SKM-1 (cell line): ENCODE results near the gene ABCA1.
"Not testable (repeated sequence)": the region's sequence is repeated elsewhere in the genome, so short reads cannot be mapped to it uniquely, and the experiment has no call there.

ENCODE experiments used
- DNase-seq: peaks from one replicate; lab custom pipeline; 2025; ENCODE audit not compliant: unreplicated experiment; lab: John Stamatoyannopoulos, UW

ABCA1 gene, protein sequence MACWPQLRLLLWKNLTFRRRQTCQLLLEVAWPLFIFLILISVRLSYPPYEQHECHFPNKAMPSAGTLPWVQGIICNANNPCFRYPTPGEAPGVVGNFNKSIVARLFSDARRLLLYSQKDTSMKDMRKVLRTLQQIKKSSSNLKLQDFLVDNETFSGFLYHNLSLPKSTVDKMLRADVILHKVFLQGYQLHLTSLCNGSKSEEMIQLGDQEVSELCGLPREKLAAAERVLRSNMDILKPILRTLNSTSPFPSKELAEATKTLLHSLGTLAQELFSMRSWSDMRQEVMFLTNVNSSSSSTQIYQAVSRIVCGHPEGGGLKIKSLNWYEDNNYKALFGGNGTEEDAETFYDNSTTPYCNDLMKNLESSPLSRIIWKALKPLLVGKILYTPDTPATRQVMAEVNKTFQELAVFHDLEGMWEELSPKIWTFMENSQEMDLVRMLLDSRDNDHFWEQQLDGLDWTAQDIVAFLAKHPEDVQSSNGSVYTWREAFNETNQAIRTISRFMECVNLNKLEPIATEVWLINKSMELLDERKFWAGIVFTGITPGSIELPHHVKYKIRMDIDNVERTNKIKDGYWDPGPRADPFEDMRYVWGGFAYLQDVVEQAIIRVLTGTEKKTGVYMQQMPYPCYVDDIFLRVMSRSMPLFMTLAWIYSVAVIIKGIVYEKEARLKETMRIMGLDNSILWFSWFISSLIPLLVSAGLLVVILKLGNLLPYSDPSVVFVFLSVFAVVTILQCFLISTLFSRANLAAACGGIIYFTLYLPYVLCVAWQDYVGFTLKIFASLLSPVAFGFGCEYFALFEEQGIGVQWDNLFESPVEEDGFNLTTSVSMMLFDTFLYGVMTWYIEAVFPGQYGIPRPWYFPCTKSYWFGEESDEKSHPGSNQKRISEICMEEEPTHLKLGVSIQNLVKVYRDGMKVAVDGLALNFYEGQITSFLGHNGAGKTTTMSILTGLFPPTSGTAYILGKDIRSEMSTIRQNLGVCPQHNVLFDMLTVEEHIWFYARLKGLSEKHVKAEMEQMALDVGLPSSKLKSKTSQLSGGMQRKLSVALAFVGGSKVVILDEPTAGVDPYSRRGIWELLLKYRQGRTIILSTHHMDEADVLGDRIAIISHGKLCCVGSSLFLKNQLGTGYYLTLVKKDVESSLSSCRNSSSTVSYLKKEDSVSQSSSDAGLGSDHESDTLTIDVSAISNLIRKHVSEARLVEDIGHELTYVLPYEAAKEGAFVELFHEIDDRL (N-terminal part only)

DNA sequence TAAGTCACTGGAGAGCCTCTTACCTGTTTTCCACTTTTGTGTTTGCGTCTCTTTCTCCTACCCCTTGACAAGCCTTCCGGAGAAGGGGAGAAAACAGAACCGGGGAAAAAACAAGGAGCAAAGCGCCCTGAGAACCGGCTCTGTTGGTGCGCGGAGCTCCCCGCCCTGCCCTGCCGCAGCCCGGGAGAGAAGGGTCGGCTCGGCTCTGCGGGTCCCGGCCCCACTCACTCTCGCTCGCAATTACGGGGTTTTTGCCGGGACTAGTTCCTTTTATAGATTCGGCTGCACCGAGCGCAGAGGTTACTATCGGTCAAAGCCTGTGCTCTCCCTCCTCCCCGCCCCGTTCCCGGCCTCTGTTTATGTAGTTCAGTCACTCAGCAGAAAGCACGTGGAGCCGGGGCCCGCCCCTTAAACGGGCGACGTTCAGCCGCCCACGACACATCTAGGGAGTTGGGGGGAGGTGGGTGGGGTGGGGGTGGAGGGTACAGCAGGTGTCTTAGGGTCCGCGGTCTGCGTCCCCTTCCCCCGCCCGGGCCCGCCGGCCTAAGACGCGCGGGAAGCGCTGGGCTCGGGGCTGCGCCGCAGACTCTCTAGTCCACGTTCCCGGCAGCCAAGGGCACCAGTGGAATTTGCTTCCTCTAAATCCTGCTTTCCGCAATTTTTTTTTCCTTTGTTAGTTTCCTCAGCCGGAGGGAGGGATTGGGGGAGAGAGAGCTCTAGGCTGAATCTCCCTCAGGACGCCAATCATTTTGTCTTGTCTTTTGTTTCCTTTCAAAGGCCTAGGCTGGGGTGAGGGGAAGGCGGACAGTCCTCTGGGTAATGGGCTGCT, at the start of gene ABCA1:
ABCA1 (minus strand) TSS at position 244 of the 829 bp plus-strand sequence. CDS start 24,476 bp downstream, outside the sequence.
- peak; percentile 35 for DNase-seq

DNA sequence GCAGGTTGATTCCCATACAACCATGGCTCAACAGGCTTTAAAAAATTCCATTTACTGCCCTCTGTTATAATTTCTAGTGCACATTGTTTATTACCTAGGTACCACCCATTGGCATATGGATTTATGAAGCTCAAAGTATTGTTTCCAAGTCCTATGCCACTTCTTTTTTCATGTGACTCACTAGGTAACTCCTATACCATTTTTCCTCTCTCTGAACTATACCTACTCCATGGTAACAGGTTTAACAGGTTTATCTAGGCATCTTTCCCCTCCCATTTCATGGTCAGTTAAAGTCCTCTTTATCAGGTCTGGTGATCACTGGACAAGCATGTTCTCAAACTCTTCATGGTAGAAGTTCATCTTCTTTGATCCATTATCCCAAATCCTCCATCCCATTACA, 49.6 kb upstream of the ABCA1 start:
- no peak for DNase-seq

DNA sequence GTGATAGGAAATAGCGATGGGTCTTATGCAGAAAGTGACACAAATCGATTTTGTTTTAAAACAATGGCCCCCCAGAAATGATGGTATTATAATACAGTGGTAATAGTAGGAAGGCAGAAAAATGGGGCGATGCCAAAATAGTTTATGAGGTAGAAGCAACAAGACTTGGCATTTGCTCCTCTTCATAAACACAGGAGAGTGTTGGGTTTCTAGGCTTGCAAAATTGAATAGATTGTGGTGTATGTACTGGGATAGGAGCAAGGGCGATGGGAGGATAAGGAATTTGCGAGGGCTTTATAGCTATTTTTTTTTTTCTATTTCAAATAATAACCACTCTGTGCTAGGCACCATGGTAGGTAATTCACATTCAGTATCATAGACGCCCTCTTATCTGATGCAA, 49.2 kb upstream of the ABCA1 start:
- no peak for DNase-seq

DNA sequence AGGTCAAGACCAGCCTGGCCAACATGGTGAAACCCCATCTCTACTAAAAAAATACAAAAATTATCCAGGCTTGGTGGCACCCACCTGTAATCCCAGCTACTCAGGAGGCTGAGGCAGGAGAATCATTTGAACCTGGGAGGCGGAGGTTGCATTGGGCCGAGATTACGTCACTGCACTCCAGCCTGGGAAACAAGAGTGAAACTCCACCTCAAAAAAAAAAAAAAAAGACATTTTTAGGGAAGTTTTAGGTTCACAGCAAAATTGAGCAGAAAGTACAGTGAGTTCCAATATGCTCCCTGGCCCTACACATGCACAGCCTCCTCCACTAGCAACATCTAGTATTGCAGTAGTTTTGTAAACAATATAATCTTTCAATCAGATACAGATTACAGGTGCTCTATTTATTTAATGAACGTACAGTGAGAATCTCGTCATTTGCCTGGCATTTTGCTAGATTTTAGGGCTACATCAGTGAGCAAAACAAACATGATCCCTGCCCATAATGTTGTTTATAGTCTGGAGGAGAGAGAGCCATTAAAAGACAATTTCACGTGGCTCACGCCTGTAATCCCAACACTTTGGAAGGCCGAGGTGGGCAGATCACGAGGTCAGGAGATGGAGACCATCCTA, 48.1 kb upstream of the ABCA1 start:
- DNase-seq, result not testable (repeated sequence)

DNA sequence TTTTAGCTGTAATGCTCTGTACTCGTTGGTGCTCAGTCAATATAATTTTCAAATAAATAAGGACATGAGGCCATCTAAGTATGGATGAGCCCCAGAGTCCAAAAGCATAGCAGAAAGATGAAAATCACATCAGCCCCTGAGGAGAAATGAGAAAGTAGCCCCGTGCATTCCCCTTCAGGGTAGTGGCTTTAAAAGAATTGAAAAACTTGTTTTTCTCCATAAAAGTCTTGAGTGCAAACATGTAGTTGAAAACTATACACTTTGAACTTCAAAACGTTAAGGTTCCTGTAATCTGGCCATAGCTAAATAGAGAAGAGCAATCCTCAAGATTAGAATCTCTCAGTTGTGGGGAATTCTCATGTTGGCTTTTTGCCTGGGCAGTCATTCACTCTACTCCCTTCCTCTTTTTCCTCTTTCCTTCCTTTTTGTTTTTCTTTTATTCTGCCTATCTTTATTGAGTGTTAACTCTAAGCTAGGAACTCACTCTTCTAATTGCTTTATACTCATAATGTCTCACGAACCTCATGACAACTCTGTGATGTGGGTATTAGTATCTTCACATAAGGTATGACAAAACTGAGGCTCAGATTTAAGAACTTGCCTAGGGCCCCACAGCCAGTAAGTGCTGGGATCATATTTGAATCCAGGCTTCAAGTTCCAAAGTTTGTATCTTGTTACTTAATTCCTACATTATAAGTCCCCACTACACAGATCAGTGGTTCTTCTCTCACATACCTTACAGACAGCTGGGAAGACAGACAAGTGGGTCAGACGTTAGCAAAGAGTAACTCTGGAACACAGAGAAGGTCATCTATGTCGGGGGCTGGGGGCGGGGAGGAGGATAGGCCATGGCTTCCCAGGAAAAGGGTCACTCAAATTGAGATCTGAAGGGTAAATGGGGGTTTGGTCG, 46.4 kb upstream of the ABCA1 start:
- DNase-seq, result no peak

DNA sequence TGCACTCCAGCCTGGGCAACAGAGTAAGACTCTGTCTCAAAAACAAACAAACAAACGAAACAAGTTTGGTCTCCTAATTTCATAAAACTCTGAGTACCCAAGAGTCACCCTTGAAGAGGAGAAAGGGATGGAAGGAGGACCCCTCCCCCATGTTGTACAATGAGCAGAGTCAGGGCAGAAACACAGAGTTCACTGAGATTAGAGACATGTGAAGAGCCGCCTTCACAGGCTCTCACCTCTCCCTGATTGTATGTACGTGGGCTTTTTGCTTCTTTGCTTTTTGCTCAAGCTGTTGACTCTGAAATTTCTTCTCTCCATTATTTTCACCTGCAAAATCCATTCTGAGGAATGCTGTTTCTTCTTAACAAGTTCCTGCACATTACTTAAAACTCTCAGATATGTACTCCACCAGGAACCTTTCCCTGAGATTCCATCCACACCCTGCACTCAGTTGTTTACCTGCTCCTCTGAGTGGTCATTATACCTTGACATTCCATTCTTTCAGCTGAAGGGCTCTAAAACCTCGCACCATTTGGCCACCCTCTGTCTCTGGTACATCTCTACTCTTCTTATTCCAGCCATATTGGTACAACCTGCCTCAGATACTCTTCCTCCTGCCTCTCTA, 44.4 kb upstream of the ABCA1 start:
- DNase-seq, result no peak

DNA sequence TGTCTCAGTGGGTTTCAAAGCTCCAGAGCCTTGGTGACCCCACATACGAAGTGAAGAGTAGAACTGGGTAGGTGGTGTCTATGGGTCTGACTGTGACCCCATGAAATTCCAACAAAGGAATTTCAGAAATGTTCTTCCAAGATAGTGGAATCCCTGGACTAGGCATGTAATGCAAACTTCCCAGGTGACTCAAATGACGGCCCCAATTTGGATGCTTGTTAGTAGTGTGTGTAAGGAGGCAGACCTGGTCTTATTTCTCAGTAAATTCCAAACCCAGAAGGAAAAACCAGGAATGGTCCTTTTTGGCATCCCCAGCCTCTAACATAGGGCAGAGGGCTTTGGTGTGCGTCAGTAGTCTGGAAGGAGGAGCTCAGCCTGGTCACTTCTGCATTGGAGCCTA, 43.6 kb upstream of the ABCA1 start:
- DNase-seq, result no peak

DNA sequence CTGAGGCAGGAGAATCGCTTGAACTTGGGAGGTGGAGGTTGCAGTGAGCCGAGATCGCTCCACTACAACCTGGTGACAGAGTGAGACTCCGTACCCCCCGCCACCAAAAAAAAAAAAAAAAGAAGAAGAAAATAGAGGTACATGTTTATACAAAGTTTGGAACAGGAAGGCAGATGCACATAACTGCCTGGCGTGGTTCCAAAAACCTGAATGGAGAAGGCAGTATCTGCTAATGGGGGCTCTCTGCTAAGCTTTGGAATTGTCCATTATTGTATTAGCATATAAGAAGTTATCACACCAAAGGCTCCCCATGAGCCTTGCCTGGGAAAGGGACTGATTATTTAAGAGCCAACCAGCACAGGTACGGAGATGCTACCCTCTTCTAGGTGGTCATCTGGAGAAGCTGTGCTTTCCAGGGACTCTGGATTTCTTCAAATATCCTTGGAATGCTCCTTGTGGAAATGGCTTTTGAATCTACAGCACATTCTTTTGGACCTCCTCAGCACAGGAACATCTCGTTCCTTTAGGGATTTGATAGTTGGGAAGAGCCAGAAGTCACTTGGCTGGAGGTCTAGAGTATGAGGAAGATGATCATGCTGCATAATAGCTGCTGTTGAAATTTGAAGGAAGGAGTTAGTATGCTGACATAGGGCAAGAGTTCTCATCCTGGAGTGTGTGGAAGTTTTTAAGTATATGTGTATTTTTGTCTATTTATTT, 42.5 kb upstream of the ABCA1 start:
- DNase-seq, result no peak

DNA sequence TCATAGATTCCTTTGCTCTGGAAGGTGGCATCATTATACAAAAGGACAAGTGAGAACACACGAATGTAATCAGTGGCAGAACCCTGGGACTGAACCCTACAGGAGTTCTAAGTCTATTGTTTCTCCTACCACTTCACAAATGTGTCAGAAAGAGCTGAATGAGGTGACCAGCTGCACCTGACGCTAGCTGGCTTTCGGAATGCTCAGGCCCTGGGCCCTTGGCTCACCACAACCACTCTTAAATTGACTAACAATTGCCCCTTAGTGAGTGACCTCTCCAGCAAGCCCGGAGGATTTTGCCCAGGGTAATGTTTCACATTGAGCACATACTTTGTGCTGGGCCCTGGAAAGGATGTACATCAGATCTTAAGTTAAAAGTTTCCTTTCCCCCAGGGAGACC, 41.2 kb upstream of the ABCA1 start:
- DNase-seq, result no peak

DNA sequence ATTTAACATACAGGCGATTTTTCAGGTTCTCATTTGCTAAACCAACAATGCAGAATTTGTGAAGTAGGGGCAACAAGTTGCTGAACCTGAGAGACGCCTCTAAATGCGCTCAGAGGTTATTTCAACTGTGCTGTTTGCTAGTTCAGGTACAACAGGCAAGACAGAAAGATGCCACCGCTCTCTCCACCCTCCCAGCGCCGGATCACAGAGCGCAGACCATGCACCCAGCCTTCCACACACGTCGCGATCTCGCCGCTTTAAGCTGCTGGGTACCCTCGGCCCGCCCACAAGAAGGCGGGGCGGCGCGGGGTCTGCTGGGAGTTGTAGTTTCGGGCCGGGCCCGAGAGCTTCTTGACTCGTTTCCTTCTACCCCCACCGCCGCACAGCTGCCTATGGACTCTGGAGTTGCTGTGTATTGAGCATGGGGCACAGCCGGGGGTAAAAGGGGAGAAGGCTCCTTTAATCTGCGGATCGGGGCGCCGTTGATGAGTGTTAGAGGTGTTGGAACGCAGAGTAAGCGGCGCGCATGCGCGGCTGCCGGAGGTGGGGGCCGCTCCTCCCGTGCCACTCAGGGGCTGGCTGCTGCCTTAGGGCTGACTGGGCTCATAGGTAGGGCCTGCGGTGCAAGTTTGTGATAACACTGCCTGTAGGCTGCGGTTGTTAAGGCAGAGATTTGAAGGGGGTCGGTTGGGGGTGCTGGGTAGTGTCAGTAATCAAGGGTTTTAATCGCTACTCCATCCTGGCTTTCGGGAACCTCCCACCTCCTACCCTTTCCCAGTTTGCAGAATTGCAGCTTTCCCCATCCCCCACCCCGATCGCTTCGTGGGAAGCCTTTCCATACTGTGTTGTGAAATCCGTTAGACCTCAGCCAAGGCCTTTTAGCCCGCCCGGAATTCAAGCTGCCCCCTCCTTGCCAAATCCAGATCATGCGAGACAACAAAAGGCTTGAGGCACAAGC, 40.3 kb upstream of the ABCA1 start:
- DNase-seq, result peak; percentile 34

DNA sequence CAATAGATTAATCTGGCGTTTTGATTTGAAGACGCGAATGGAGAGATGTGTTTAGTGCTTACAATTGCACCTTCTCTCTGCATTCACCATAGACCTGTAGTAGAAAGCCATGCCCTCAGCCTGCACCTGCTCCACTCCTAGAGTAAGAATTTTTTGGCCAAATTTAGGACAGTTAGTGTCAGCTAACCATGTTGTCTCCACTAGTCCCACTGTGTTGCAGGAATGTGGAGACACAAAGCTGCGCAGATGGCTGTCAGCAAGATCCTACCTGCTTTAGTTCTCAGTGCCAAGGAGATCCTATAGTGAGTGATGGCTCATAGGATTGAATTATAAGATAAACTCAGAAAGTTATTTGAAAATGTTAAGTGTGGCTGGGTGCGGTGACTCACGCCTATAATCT, 35.1 kb upstream of the ABCA1 start:
- no peak for DNase-seq

DNA sequence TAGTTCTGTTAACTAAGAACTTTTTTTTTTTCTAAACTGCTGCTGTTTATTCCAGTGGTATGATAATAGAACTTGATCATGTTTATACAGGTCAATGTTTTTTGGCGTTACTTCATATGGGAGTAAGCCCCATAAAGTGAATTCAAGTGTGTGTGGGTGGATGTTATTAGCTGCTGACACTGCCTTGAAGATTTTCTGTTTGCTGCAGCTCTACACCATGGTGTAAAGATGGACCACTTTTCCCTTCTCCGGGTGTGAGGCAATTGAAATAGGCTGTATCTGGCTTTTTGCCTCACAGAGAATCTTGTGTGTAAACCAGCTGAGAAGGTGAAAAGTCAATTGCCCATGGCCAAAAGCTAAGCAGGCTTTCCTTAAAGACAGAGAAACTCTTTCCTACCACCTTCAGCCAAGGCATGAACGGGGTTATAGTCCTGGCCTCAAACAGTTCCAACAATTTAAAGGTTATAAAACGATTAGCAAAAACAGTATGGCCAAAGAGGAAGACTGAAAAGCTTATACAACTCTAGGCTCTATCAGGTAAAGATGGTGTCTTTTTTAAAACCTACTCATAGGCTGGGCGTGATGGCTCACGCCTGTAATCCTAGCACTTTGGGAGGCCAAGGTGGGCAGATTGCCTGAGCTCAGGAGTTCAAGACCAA, 33.9 kb upstream of the ABCA1 start:
- DNase-seq, result no peak

DNA sequence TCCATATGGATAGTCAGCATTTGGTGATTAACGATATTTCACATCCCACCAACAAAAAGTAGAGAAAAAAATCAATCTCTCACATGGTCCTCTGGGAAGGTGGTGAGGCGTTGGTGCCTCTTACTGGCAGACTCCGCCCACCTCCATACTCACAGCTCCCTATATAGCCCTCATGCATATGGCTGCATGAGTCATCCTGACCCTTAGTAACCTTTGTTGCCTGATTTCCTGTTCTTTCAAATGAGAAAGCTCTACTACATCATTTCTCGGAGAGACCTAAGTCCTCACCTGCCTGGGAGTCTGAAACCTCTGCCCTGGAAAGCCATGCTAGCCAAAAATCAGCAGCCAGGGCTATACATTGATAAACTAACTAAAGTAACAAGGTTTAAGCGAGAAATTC, 33.3 kb upstream of the ABCA1 start:
- peak; percentile 13 for DNase-seq

DNA sequence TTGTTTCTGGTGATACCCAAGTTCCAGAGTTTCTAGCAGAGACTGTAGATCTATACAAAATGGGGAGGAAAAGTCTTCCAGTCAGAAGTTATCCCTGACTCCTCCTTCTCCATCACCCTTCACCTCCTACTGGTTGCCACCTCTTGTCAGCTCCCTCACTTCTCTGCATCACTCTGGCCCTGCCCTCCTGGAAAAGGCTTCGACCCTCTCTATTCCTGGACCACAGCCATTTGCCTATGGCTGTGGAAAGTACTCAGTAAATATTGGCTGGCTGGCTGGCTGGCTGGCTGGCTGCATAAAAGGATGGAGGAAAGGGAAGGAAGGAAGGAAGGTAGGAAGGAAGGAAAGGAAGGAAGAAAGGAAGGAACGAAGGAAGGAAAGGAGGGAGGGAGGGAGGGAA, 32.7 kb upstream of the ABCA1 start:
- no peak for DNase-seq

DNA sequence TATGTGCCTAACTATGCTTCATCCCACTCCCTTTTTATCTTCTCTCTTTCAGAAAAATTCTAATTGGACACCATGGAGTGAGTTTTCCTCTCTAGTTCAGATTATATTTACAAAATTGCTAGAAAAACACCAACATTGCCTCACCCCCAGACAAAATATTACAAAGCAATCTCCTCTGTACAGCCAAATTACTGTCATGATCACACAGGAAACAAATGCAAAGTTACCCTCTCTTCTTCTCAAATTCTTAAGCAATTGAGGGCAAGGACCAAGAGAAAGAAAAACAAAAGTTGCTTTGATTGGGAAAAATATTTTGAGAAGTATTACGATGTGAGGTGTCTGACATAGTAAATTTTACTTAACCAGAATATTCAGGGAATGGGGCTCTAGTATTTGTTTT, 30.8 kb upstream of the ABCA1 start:
- no peak for DNase-seq

DNA sequence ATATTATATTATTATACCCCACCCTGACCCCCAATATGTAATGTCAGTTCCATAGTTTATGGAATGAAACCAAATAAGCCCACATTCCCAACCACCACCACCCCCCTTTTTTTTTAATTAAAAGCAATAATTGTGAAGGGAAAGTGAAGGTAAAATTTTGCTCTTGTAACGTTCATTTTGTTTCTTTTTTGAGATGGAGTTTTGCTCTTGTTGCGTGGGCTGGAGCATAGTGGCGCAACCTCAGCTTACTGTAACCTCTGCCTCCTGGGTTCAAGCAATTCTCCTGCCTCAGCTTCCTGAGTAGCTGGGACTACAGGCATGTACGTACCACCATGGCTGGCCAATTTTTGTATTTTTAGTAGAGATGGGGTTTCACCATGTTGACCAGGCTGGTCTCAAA, 30.1 kb upstream of the ABCA1 start:
- not testable (repeated sequence) for DNase-seq
